ENCODE results near the gene GSC2.

- TF ChIP-seq CTCF (IDR thresholded peaks at IDR 0.05; ENCODE audit: low read depth, low read length, poor library complexity, severe bottlenecking) (no peak), EZH2phosphoT487 (IDR thresholded peaks at IDR 0.05; ENCODE audit: borderline replicate concordance, low read length) (no peak)
Observed at GRCh38 chr22:19123936-19124335, 26.2 kb downstream of the GSC2 start.

All from DOHH2 (cell line).